ENCODE results near the gene SUPT3H.

Gene SUPT3H

GRCh38 chr6:44811456-44811855 is 566.3 kb downstream of the SUPT3H start:
- H3K4me3 ChIP-seq (ENCODE audit: low read depth, low read length), result no peak overlapping the region
- DNase-seq (ENCODE audit: low read depth), result no peak
- no peak for TF ChIP-seq CTCF (conservative IDR thresholded peaks at IDR 0.05; ENCODE audit: low read depth, low read length)

- no peak for TF ChIP-seq CTCF (conservative IDR thresholded peaks at IDR 0.05; ENCODE audit: low read depth, low read length)
- DNase-seq (ENCODE audit: low read depth), result no peak
- no peak overlapping the region for H3K4me3 ChIP-seq (ENCODE audit: low read depth, low read length)
These were observed 568.5 kb downstream of the SUPT3H start for GRCh38 chr6:44809258-44809657.

- DNase-seq (ENCODE audit: low read depth), result no peak
- no peak overlapping the region for H3K4me3 ChIP-seq (ENCODE audit: low read depth, low read length)
- no peak for TF ChIP-seq CTCF (conservative IDR thresholded peaks at IDR 0.05; ENCODE audit: low read depth, low read length)
These were observed 569.6 kb downstream of the SUPT3H start for GRCh38 chr6:44808148-44808547.

- no peak overlapping the region for H3K4me3 ChIP-seq (ENCODE audit: low read depth, low read length)
- no peak for TF ChIP-seq CTCF (conservative IDR thresholded peaks at IDR 0.05; ENCODE audit: low read depth, low read length)
- DNase-seq (ENCODE audit: low read depth), result no peak
These were observed 571.1 kb downstream of the SUPT3H start for GRCh38 chr6:44806656-44807055.

- DNase-seq (ENCODE audit: low read depth), result no peak
- TF ChIP-seq CTCF (conservative IDR thresholded peaks at IDR 0.05; ENCODE audit: low read depth, low read length), result no peak
- no peak overlapping the region for H3K4me3 ChIP-seq (ENCODE audit: low read depth, low read length)
These were observed 572.4 kb downstream of the SUPT3H start for GRCh38 chr6:44805238-44805846.

GRCh38 chr6:44804546-44805159 is 573.1 kb downstream of the SUPT3H start:
- DNase-seq (ENCODE audit: low read depth), result no peak
- H3K4me3 ChIP-seq (ENCODE audit: low read depth, low read length), result no peak overlapping the region
- no peak for TF ChIP-seq CTCF (conservative IDR thresholded peaks at IDR 0.05; ENCODE audit: low read depth, low read length)

- DNase-seq (ENCODE audit: low read depth), result no peak
- TF ChIP-seq CTCF (conservative IDR thresholded peaks at IDR 0.05; ENCODE audit: low read depth, low read length), result no peak
These were observed 573.7 kb downstream of the SUPT3H start for GRCh38 chr6:44804016-44804415.

More at GRCh38 chr6:44804016-44804415, 573.7 kb downstream of the SUPT3H start:
- H3K4me3 ChIP-seq (ENCODE audit: low read depth, low read length), result no peak overlapping the region
